K562 (cell line): ENCODE data around the gene MAP3K13. TPM values are rescaled to one million over a fixed set of nuclear protein-coding genes. Genes with fewer than 3 reads are reported as not detected.

ENCODE experiments used
- MCM5 ChIP-seq: fragments of 450-650 bp; IDR thresholded peaks from 2 replicates; pipeline ENCODE4 v1.6.1; 2016; ENCODE audit warnings: low read depth
- ZBTB12 ChIP-seq: fragments of 250-450 bp; sonication (Bioruptor Pico); IDR thresholded peaks from 2 replicates; pipeline ENCODE4 v1.4.0; 2020
- ZNF444 ChIP-seq: fragments of 250-450 bp; sonication (Bioruptor Pico); IDR thresholded peaks from 2 replicates; pipeline ENCODE4 v1.4.0; 2020; ENCODE audit warnings: mild to moderate bottlenecking, moderate library complexity
- polyA plus RNA-seq, 8 experiments: library from polyadenylated mRNA; depleted of rRNA in 4 of 8; stranded (reverse) in 5 of 8; unstranded in 3 of 8; fragments of >200 nt; fragmentation: Nextera tagmentation in 2 of 8; fragmentation: Illumina TruSeq in 1 of 8; extraction: Ambion mirVana in 2 of 8; extraction: Trizol in 1 of 8; gene quantifications; 2 replicates each; pipeline versions ENCODE4 v1.2.1 to v1.2.3, GENCODE V29; 2011 to 2014; ENCODE audit warnings: inconsistent platforms in 1 of 8, missing spikeins in 1 of 8
- total RNA-seq, 7 experiments: library from RNA; depleted of rRNA in 6 of 7; stranded (reverse); fragments of >200 nt in 6 of 7; fragmentation: Illumina TruSeq in 2 of 7; extraction: Trizol in 2 of 7; gene quantifications; 2 replicates each; pipeline versions ENCODE4 v1.2.1 to v1.2.3, GENCODE V29; 2011 to 2021; ENCODE audit warnings: low replicate concordance in 1 of 7
- TF ChIP-seq, protein P1 (sequence below): fragments of 250-450 bp; sonication (Bioruptor Pico); IDR thresholded peaks from 2 replicates; pipeline ENCODE4 v1.5.0; 2022; ENCODE audit warnings: mild to moderate bottlenecking
- TF ChIP-seq, protein P2 (sequence below): fragments of 150-350 bp; conservative IDR thresholded peaks from 2 replicates; pipeline ENCODE4 v1.6.1; 2014; ENCODE audit warnings: low read length

MAP3K13 gene
- total and polyA plus RNA-seq, 9 of the 15 experiments (the other 6 are each of a cell fraction or from before 2014, with no cell fraction given): 0.04 to 0.32 (median 0.15) TPM; not detected in 2

DNA sequence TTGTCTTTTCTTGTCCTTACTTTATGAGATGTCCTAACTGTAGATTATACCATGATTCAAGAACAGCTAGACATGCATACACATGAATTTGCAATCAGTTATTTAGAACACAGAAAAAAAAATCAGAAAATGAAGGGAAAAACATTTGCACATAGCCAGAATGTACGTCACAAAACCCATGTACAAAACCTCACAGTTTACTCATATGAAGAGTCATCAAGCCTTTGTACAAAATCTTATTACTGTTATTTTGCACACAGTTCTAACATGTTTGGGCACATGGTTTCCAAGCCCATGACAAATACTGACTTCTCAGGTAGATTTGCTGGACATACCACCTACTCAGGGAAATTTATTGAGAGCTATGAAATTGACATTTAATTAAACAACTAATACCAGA, 48.2 kb downstream of the MAP3K13 start (continued):
- TF ChIP-seq, protein P1, sequence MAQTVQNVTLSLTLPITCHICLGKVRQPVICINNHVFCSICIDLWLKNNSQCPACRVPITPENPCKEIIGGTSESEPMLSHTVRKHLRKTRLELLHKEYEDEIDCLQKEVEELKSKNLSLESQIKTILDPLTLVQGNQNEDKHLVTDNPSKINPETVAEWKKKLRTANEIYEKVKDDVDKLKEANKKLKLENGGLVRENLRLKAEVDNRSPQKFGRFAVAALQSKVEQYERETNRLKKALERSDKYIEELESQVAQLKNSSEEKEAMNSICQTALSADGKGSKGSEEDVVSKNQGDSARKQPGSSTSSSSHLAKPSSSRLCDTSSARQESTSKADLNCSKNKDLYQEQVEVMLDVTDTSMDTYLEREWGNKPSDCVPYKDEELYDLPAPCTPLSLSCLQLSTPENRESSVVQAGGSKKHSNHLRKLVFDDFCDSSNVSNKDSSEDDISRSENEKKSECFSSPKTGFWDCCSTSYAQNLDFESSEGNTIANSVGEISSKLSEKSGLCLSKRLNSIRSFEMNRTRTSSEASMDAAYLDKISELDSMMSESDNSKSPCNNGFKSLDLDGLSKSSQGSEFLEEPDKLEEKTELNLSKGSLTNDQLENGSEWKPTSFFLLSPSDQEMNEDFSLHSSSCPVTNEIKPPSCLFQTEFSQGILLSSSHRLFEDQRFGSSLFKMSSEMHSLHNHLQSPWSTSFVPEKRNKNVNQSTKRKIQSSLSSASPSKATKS: no peak
- TF ChIP-seq MCM5: no peak
- TF ChIP-seq, protein P2, sequence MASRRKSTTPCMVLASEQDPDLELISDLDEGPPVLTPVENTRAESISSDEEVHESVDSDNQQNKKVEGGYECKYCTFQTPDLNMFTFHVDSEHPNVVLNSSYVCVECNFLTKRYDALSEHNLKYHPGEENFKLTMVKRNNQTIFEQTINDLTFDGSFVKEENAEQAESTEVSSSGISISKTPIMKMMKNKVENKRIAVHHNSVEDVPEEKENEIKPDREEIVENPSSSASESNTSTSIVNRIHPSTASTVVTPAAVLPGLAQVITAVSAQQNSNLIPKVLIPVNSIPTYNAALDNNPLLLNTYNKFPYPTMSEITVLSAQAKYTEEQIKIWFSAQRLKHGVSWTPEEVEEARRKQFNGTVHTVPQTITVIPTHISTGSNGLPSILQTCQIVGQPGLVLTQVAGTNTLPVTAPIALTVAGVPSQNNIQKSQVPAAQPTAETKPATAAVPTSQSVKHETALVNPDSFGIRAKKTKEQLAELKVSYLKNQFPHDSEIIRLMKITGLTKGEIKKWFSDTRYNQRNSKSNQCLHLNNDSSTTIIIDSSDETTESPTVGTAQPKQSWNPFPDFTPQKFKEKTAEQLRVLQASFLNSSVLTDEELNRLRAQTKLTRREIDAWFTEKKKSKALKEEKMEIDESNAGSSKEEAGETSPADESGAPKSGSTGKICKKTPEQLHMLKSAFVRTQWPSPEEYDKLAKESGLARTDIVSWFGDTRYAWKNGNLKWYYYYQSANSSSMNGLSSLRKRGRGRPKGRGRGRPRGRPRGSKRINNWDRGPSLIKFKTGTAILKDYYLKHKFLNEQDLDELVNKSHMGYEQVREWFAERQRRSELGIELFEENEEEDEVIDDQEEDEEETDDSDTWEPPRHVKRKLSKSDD: no peak
- TF ChIP-seq ZBTB12 (CRISPR knock-in tag): no peak
- TF ChIP-seq ZNF444 (CRISPR knock-in tag): no peak
